ENCODE results near the gene NSMCE1.

Gene NSMCE1

GRCh38 chr16:27189335-27189972 is 79.1 kb downstream of the NSMCE1 start:
- no peak for DNase-seq

- DNase-seq, result no peak
Observed at GRCh38 chr16:27188633-27189032, 79.9 kb downstream of the NSMCE1 start.

- DNase-seq, result no peak
Observed at GRCh38 chr16:27185776-27186130, 82.8 kb downstream of the NSMCE1 start.

GRCh38 chr16:27182906-27183405 is 85.6 kb downstream of the NSMCE1 start:
- DNase-seq, result no peak

- no peak for DNase-seq
Observed at GRCh38 chr16:27181019-27181790, 87.4 kb downstream of the NSMCE1 start.

GRCh38 chr16:27179500-27180072 is 89.0 kb downstream of the NSMCE1 start:
- DNase-seq, result peak; percentile 30

GRCh38 chr16:27177031-27177774 is 91.4 kb downstream of the NSMCE1 start:
- no peak for DNase-seq

- DNase-seq, result no peak
Observed at GRCh38 chr16:27175888-27176287, 92.7 kb downstream of the NSMCE1 start.

Measured in NCI-H446 treated with DMSO at 0.1 percent for 48 hours (cell line).